ENCODE measurements around the gene IL12RB2. TPM values are rescaled to one million over a fixed set of nuclear protein-coding genes. Genes with fewer than 3 reads are reported as not detected.
"Not testable (repeated sequence)": the region's sequence is repeated elsewhere in the genome, so short reads cannot be mapped to it uniquely, and the experiment has no call there.

Gene IL12RB2
- total RNA-seq, 1 donor from 2014 or later = 3.1 TPM

GRCh38 chr1:67383999-67384638, 76.4 kb downstream of the IL12RB2 start:
- no peak overlapping the region for H3K4me3 ChIP-seq (ENCODE audit: low read length in 3 of 3)
- peaks cover 0 to 15% (median 0%) of the 10 kb centered on the region in 3 donors for H3K36me3 ChIP-seq (ENCODE audit: control insufficient read depth in 3 of 3, insufficient read depth in 3 of 3, low read length in 3 of 3)
- no peak overlapping the region for H3K9ac ChIP-seq (ENCODE audit: low read depth in 1 of 3, low read length in 3 of 3)
- no peaks in the 10 kb centered on the region for H3K27me3 ChIP-seq (ENCODE audit: control insufficient read depth in 3 of 3, insufficient read depth in 3 of 3, low read length in 3 of 3)
- no peaks in the 10 kb centered on the region for H3K9me3 ChIP-seq (ENCODE audit: control insufficient read depth in 3 of 3, low read length in 3 of 3)
- no peak overlapping the region for H3K27ac ChIP-seq (ENCODE audit: low read depth, low read length)
- H3K4me1 ChIP-seq (ENCODE audit: control insufficient read depth in 3 of 3, insufficient read depth in 3 of 3, low read length in 3 of 3) = peaks cover 2 to 4% (median 2%) of the 10 kb centered on the region in 3 donors

DNA sequence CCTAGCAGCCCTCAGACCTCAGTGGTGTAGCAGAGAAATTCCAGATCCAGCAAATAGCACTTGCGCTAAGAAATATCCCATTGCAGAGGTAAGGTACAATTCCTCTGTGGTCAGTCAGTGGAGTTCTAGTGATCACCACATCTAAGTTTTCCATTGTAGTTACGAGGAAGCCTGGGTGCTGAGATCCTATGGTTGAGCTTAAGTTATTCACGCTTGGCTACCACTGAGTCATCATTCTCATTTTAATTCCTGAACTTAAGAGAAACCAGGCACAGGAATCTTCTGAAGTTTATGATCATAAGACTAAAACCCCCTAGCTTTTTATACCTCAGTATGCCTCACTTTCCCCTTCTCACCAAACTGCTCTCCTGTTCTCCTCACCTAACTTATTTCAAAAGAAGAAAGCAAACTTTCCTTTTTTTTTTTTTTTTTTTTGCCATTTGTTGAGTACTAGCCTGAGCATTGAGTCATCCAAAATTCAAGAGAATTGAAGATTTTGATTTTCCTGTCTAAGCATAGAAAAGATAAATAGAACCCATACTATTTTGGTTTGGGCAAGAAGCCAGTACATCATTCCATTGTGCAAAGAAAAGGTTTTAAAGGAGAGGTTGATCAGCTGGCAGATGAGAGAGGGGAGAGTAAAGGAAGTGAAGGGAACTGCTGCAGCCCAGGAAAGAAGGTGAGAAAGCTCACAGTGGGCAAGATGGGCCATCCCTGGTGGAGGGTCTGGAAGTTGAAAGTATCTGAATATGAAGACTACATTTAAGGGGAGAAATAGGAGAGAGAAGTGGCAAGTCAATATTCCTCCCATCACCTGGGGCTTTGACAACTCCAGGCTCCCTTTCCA, 82.6 kb downstream of the IL12RB2 start:
- Histone ChIP-seq H3K4me1 (ENCODE audit: control insufficient read depth in 3 of 3, insufficient read depth in 3 of 3, low read length in 3 of 3) (peaks cover 15 to 26% (median 20%) of the 10 kb centered on the region in 3 donors), H3K36me3 (ENCODE audit: control insufficient read depth in 3 of 3, insufficient read depth in 3 of 3, low read length in 3 of 3) (peaks cover under 1 to 3% (median 2%) of the 10 kb centered on the region in 3 donors), H3K27ac (ENCODE audit: low read depth, low read length) (no peak overlapping the region), H3K27me3 (ENCODE audit: control insufficient read depth in 3 of 3, insufficient read depth in 3 of 3, low read length in 3 of 3) (no peaks in the 10 kb centered on the region), H3K9ac (ENCODE audit: low read depth in 1 of 3, low read length in 3 of 3) (no peak overlapping the region), H3K9me3 (ENCODE audit: control insufficient read depth in 3 of 3, low read length in 3 of 3) (no peaks in the 10 kb centered on the region), H3K4me3 (ENCODE audit: low read length in 3 of 3) (no peak overlapping the region)

DNA sequence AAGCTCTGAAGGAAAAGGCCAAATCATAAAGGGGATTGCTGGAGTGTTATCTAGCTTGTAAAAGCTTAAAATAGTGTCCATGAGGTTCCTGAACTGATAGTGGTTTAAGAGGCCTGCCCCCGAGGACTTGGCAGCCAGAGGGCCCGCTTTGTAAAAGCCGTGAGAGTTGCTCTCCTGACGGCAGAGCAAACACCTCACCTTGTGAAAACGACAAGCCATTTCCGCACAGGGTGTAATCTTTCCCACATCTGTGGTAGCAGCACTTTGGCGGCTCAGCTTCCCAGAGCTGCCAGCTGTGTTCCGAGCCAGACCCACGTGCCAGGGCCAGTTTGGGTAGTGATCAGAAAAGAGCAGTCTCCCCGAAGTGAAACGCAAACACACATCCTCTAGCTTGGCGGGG, 85.6 kb downstream of the IL12RB2 start:
- H3K36me3 ChIP-seq (ENCODE audit: control insufficient read depth in 3 of 3, insufficient read depth in 3 of 3, low read length in 3 of 3) = peaks cover 6 to 15% (median 11%) of the 10 kb centered on the region in 3 donors
- no peaks in the 10 kb centered on the region for H3K27me3 ChIP-seq (ENCODE audit: control insufficient read depth in 3 of 3, insufficient read depth in 3 of 3, low read length in 3 of 3)
- H3K4me3 ChIP-seq (ENCODE audit: low read length in 3 of 3) = peak overlapping the region in 2 of 3 donors; percentile 16 to 47
- peak overlapping the region in 2 of 3 donors; percentile 45 to 54 for H3K9ac ChIP-seq (ENCODE audit: low read depth in 1 of 3, low read length in 3 of 3)
- no peaks in the 10 kb centered on the region for H3K9me3 ChIP-seq (ENCODE audit: control insufficient read depth in 3 of 3, low read length in 3 of 3)
- H3K4me1 ChIP-seq (ENCODE audit: control insufficient read depth in 3 of 3, insufficient read depth in 3 of 3, low read length in 3 of 3) = peaks cover 15 to 34% (median 29%) of the 10 kb centered on the region in 3 donors
- H3K27ac ChIP-seq (ENCODE audit: low read depth, low read length) = peak overlapping the region; percentile 81

DNA sequence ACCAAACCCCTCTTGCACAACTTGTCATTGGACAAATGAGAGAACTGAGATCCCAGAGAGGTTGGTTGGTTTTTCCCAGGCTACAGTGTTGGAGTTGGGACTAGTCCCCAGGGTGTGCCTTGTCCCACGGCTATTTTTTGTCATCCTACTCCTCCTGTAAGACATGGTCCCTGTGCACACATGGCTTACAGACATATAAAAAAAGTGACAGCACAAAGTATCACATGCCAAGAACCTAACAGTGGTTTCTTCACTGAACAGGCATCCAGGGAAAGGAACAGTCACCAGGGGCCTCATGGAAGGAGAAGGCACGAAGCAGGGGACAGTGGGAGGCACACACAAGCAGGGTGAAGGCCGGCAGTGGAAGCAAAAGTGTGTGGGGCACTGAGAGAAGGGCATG, 86.1 kb downstream of the IL12RB2 start:
- H3K9ac ChIP-seq (ENCODE audit: low read depth in 1 of 3, low read length in 3 of 3) = peak overlapping the region; percentile 37 to 54 (median 45)
- H3K27me3 ChIP-seq (ENCODE audit: control insufficient read depth in 3 of 3, insufficient read depth in 3 of 3, low read length in 3 of 3) = no peaks in the 10 kb centered on the region
- no peaks in the 10 kb centered on the region for H3K9me3 ChIP-seq (ENCODE audit: control insufficient read depth in 3 of 3, low read length in 3 of 3)
- peaks cover 6 to 15% (median 11%) of the 10 kb centered on the region in 3 donors for H3K36me3 ChIP-seq (ENCODE audit: control insufficient read depth in 3 of 3, insufficient read depth in 3 of 3, low read length in 3 of 3)
- peaks cover 15 to 34% (median 29%) of the 10 kb centered on the region in 3 donors for H3K4me1 ChIP-seq (ENCODE audit: control insufficient read depth in 3 of 3, insufficient read depth in 3 of 3, low read length in 3 of 3)
- peak overlapping the region; percentile 81 for H3K27ac ChIP-seq (ENCODE audit: low read depth, low read length)
- peak overlapping the region in 2 of 3 donors; percentile 16 to 47 for H3K4me3 ChIP-seq (ENCODE audit: low read length in 3 of 3)

DNA sequence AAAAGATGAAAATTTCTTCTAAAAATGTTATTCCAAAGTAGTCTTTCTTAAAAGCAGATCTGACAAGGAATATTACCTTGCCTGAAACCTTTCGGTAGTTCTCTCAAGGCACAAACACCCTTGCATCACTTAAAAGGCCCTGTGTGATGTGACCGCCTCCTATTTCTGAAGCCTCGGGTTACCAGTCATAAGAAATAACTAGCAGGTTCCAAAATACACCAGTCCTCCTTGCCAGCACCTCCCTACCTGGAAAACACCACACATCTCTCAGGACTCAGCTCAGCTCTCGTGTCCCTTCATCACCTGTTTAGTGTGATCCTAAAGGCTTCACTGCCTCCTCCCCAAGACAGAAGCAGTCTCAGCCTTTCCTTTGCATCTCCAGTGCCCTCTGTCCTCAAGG, 86.9 kb downstream of the IL12RB2 start:
- peaks cover 15 to 39% (median 29%) of the 10 kb centered on the region in 3 donors for H3K4me1 ChIP-seq (ENCODE audit: control insufficient read depth in 3 of 3, insufficient read depth in 3 of 3, low read length in 3 of 3)
- no peaks in the 10 kb centered on the region for H3K27me3 ChIP-seq (ENCODE audit: control insufficient read depth in 3 of 3, insufficient read depth in 3 of 3, low read length in 3 of 3)
- H3K9ac ChIP-seq (ENCODE audit: low read depth in 1 of 3, low read length in 3 of 3) = no peak overlapping the region
- peak overlapping the region; percentile 81 for H3K27ac ChIP-seq (ENCODE audit: low read depth, low read length)
- H3K4me3 ChIP-seq (ENCODE audit: low read length in 3 of 3) = no peak overlapping the region
- H3K36me3 ChIP-seq (ENCODE audit: control insufficient read depth in 3 of 3, insufficient read depth in 3 of 3, low read length in 3 of 3) = peaks cover 6 to 15% (median 11%) of the 10 kb centered on the region in 3 donors
- no peaks in the 10 kb centered on the region for H3K9me3 ChIP-seq (ENCODE audit: control insufficient read depth in 3 of 3, low read length in 3 of 3)

DNA sequence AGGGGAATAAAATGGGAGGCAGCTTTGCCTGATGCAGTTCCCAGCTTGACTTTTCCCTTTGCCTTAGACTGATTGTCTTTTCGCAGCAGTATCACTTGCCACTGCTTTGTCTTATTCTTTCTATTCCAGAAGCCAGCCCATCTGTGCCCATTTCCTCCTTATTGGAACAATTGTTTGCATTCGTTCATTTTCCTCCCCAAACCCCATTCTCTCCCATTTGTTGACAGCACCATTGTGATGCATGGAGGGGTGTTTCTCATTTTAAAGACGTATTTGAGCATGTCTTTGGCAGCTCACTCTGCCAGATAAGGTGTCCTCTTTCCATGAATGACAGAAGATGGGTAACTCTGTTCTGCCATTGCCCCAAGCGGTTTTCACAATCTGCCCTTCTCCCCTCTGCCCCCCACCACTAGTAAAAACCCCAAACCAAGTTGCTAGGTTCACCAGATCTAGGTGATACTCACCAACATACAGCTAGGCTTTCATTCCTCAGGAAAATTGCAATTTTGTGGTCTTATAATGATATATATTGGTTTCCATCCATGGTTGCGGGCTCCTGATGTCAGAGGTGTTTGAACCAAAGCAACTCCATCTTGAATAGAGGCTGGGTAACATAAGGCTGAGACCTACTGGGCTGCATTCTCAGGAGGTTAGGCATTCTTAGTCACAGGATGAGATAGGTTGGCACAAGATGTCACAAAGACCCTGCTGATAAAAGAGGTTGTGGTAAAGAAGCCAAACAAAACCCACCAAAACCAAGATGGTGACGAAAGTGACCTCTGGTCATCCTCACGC, 91.7 kb downstream of the IL12RB2 start:
- Histone ChIP-seq H3K36me3 (ENCODE audit: control insufficient read depth in 3 of 3, insufficient read depth in 3 of 3, low read length in 3 of 3) (peaks cover 6 to 15% (median 11%) of the 10 kb centered on the region in 3 donors), H3K9me3 (ENCODE audit: control insufficient read depth in 3 of 3, low read length in 3 of 3) (no peaks in the 10 kb centered on the region), H3K9ac (ENCODE audit: low read depth in 1 of 3, low read length in 3 of 3) (no peak overlapping the region), H3K4me1 (ENCODE audit: control insufficient read depth in 3 of 3, insufficient read depth in 3 of 3, low read length in 3 of 3) (peaks cover 0 to 30% (median 12%) of the 10 kb centered on the region in 3 donors), H3K27ac (ENCODE audit: low read depth, low read length) (peak overlapping the region; percentile 34), H3K27me3 (ENCODE audit: control insufficient read depth in 3 of 3, insufficient read depth in 3 of 3, low read length in 3 of 3) (no peaks in the 10 kb centered on the region), H3K4me3 (ENCODE audit: low read length in 3 of 3) (no peak overlapping the region)

DNA sequence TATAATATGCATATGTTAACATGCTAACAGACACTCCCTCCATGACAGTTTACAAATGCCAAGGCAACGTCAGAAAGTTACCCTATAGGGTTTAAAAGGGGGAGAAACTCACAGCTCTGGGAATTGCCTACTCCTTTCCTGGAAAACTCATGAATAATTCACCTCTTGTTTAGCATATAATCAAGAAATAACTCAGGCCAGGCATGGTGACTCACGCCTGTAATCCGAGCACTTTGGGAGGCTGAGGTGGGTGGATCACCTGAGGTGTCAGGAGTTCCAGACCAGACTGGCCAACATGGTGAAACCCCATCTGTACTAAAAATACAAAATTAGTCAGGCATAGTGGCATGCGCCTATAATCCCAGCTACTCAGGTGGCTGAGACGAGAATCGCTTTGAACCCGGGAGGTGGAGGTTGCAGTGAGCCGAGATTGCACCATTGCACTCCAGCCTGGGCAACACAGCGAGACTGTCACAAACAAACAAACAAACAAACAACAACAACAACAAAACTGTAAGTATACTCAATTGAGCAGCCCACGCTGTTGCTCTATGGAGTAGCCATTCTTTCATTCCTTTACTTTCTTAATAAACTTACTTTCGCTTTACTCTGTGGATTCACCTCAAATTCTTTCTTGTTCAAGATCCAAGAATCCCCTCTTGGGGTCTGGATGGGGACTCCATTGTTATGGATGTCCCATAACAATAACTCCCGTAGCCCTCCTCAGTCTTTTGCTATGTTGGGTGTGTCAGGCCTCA, 92.5 kb downstream of the IL12RB2 start:
- H3K4me3 ChIP-seq (ENCODE audit: low read length in 3 of 3); H3K9ac ChIP-seq (ENCODE audit: low read depth in 1 of 3, low read length in 3 of 3); H3K9me3 ChIP-seq (ENCODE audit: control insufficient read depth in 3 of 3, low read length in 3 of 3); H3K27me3 ChIP-seq (ENCODE audit: control insufficient read depth in 3 of 3, insufficient read depth in 3 of 3, low read length in 3 of 3): not testable (repeated sequence)
- H3K36me3 ChIP-seq (ENCODE audit: control insufficient read depth in 3 of 3, insufficient read depth in 3 of 3, low read length in 3 of 3) = peaks cover 4 to 15% (median 11%) of the 10 kb centered on the region in 3 donors
- peak overlapping the region; percentile 63 for H3K27ac ChIP-seq (ENCODE audit: low read depth, low read length)
- peaks cover 0 to 25% (median 8%) of the 10 kb centered on the region in 3 donors for H3K4me1 ChIP-seq (ENCODE audit: control insufficient read depth in 3 of 3, insufficient read depth in 3 of 3, low read length in 3 of 3)

GRCh38 chr1:67401443-67401842, 93.8 kb downstream of the IL12RB2 start:
- Histone ChIP-seq H3K4me1 (ENCODE audit: control insufficient read depth in 3 of 3, insufficient read depth in 3 of 3, low read length in 3 of 3) (peaks cover 0 to 25% (median 6%) of the 10 kb centered on the region in 3 donors), H3K36me3 (ENCODE audit: control insufficient read depth in 3 of 3, insufficient read depth in 3 of 3, low read length in 3 of 3) (peaks cover 0 to 7% (median 3%) of the 10 kb centered on the region in 3 donors), H3K4me3 (ENCODE audit: low read length in 3 of 3) (no peak overlapping the region), H3K27me3 (ENCODE audit: control insufficient read depth in 3 of 3, insufficient read depth in 3 of 3, low read length in 3 of 3) (no peaks in the 10 kb centered on the region), H3K9me3 (ENCODE audit: control insufficient read depth in 3 of 3, low read length in 3 of 3) (no peaks in the 10 kb centered on the region), H3K9ac (ENCODE audit: low read depth in 1 of 3, low read length in 3 of 3) (no peak overlapping the region), H3K27ac (ENCODE audit: low read depth, low read length) (peak overlapping the region; percentile 63)

- no peaks in the 10 kb centered on the region for H3K9me3 ChIP-seq (ENCODE audit: control insufficient read depth in 3 of 3, low read length in 3 of 3)
- H3K36me3 ChIP-seq (ENCODE audit: control insufficient read depth in 3 of 3, insufficient read depth in 3 of 3, low read length in 3 of 3) = no peaks in the 10 kb centered on the region
- H3K9ac ChIP-seq (ENCODE audit: low read depth in 1 of 3, low read length in 3 of 3) = no peak overlapping the region
- peaks cover 0 to 16% (median 0%) of the 10 kb centered on the region in 3 donors for H3K4me1 ChIP-seq (ENCODE audit: control insufficient read depth in 3 of 3, insufficient read depth in 3 of 3, low read length in 3 of 3)
- H3K27ac ChIP-seq (ENCODE audit: low read depth, low read length) = no peak overlapping the region
- H3K4me3 ChIP-seq (ENCODE audit: low read length in 3 of 3) = no peak overlapping the region
- no peaks in the 10 kb centered on the region for H3K27me3 ChIP-seq (ENCODE audit: control insufficient read depth in 3 of 3, insufficient read depth in 3 of 3, low read length in 3 of 3)
These were observed 96.5 kb downstream of the IL12RB2 start for GRCh38 chr1:67404212-67404620.

Data from skeletal muscle tissue (tissue), 4 donors.